HG03135 (cell line): ENCODE data around the gene VIL1.

Experiments
- ATAC-seq: cut with Tn5 transposase; IDR thresholded peaks from one replicate; pipeline ENCODE4 v1.9.1; 2021; ENCODE audit warnings: mild to moderate bottlenecking, moderate library complexity; ENCODE audit not compliant: unreplicated experiment

VIL1 gene

DNA sequence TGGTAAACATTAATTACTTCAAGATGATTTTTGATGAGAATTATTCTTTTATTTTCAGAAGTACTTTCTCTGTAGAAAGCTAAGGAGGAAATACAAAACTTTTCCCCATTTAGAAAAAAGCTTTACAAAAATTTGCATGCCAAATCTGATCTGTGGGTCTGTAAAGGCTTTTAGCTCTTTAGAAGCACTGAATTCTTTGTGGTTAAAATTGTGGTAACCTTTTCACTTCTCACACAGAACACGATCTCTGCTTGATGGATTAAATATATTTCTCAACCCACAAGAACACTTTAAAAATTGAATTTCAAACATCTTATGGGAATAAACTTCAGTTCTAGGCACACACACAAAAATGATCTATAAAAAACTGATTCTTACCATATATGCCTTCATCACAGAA lies 63.7 kb downstream of the VIL1 start:
- ATAC-seq: no peak

DNA sequence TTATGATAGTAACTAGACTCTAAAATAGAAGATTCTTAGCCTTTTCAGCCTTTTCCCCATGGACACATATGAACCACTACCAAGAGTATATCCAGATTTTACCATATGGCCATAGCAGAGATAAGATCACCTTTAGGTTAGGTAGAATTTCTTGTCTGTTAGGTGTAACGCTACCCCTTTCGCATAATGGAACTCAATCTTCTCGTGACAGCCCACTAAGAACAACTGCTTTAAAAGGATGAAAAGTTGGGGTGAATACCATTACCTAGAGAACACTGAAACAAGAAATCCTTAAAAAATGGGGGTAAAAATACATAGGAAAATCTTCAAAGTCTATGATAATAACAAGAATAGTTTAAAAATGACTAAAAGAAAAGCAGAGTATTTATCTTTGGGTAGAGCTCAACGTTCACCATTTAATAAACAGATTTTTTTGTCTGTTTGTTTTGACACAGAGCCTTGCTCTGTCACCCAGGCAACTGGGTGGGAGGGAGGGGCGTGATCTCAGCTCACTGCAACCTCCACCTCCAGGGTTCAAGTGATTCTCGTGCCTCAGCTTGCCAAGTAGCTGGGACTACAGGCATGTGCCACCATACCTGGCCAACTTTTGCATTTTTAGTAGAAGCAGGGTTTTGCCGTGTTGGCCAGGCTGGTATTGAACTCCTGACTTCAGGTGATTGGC lies 67.2 kb downstream of the VIL1 start:
- ATAC-seq: no peak

DNA sequence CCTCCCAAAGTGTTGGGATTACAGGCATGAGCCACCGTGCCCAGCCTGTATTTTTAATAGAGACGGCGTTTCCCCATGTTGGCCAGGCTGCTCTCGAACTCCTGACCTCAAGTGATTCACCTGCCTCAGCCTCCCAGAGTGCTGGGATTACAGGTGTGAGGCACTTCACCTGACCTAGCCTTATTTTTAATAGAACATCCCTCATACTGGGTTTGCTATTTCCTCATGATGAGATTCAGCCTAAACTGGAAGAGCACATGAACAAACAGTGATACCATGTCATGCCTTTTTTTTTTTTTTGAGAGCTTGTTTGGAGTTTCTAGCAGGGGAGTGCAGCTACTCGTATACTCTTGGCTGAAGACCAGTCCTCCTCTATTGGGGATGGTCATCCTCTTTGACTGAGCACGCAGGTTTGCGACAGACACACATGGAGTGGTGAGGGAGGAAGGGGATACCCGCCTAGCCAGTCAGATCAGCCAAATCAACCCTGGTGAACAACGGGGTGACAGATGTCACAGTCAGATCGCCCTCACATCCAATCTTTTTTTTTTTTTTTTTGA lies 81.7 kb downstream of the VIL1 start:
- no peak for ATAC-seq

DNA sequence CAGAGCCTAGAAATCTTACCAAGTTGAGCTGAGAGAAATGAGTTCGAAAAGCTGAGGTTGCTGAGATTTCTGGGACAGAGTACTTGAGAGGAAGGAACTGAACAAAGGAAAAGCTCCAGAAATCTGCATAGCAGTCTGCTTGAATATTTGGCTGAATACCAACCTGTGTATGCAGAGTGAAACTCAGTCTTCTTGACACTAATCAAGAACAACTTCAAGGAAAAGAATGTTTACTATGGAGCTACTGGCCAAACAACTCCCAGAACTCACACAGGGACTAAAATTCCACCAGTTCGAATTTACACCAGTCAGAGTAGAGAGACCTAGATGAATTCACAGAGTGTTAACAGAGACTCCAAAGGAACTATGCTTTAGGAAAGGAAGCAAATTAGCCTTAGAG lies 82.7 kb downstream of the VIL1 start:
- ATAC-seq: no peak
